Measurements from ENCODE around the gene TLR4. TPM values are rescaled to one million over a fixed set of nuclear protein-coding genes. Genes with fewer than 3 reads are reported as not detected.

Gene TLR4
- under 1 TPM in 1 of 2 experiments, not detected in 1; 0.06 TPM for total RNA-seq

DNA sequence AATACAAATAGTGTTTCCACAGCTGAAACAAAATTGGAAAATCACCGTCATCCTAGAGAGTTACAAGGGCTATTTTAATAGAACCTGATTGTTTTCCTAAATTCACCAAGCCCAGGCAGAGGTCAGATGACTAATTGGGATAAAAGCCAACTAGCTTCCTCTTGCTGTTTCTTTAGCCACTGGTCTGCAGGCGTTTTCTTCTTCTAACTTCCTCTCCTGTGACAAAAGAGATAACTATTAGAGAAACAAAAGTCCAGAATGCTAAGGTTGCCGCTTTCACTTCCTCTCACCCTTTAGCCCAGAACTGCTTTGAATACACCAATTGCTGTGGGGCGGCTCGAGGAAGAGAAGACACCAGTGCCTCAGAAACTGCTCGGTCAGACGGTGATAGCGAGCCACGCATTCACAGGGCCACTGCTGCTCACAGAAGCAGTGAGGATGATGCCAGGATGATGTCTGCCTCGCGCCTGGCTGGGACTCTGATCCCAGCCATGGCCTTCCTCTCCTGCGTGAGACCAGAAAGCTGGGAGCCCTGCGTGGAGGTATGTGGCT is at the start of gene TLR4:
TLR4 (plus strand) TSS at position 380 of the 552 bp plus-strand sequence; CDS start at position 450, 70 bp downstream.
- H3K9me3 Mint-ChIP-seq: peaks cover 4% of the 10 kb centered on the region
- H3K27ac Mint-ChIP-seq: no peak within 1 kb of the TSS
- peaks cover 19% of the 10 kb centered on the region for H3K27me3 Mint-ChIP-seq
- ChIA-PET CTCF (no interaction called here), POLR2A (interaction anchor here (0.6 kb wide), 1 partner anchor 1003 kb away, joined by 3 read pairs; no protein-coding TSS in a partner anchor)
- H3K36me3 Mint-ChIP-seq (ENCODE audit: low read depth): no peaks in the 10 kb centered on the region
- no peaks in the 10 kb centered on the region for H3K4me1 Mint-ChIP-seq
- no peak within 1 kb of the TSS for H3K4me3 Mint-ChIP-seq
- DNase-seq: no peak

DNA sequence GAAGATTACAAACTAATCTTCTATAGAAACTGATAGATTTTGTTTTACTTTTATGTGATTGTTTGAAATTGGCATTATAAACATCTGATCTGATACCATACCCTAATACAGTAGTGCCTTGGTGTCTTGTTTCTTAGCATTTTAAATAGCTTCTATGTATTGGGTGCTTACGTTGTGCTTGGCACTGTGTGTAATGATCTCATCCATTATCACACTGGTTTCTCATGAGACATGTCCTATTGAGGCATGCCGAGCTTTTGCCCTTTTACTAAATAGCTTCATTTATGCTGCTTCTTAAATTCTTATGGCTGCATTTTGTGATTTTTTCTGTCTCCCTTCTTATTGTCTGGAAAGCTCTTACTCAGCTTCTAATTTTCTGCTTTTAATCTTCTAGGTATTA is 48.2 kb upstream of the TLR4 start:
- H3K27ac Mint-ChIP-seq: no peak overlapping the region
- H3K4me3 Mint-ChIP-seq: no peak overlapping the region
- CTCF ChIA-PET: no interaction called here
- POLR2A ChIA-PET: no interaction called here
- H3K9me3 Mint-ChIP-seq: no peaks in the 10 kb centered on the region
- no peaks in the 10 kb centered on the region for H3K27me3 Mint-ChIP-seq
- H3K4me1 Mint-ChIP-seq: no peaks in the 10 kb centered on the region
- DNase-seq: no peak
- no peaks in the 10 kb centered on the region for H3K36me3 Mint-ChIP-seq (ENCODE audit: low read depth)

DNA sequence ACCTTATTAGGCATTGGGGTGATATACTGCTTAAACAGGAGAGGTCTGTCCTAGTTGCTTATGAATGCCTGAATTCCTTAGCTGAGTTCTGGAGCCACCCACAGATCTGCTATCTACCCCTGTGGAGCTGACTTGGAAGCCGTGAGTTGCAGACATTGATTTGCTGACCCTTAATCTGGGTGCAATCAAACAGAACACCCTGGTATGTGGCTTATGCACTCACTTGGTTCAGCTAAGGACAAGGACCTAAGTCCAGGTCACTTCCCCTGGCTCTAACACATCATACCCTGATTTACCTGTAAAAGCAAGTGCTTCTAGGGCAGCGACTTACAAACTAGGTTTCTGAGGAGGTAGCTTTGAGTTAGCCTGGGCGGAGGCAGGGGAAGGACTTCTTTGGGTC is 41.6 kb upstream of the TLR4 start:
- Mint-ChIP-seq H3K36me3 (ENCODE audit: low read depth) (no peaks in the 10 kb centered on the region), H3K4me3 (no peak overlapping the region), H3K27me3 (no peaks in the 10 kb centered on the region), H3K9me3 (no peaks in the 10 kb centered on the region), H3K27ac (no peak overlapping the region), H3K4me1 (no peaks in the 10 kb centered on the region)
- CTCF ChIA-PET: no interaction called here
- no peak for DNase-seq
- POLR2A ChIA-PET: no interaction called here

DNA sequence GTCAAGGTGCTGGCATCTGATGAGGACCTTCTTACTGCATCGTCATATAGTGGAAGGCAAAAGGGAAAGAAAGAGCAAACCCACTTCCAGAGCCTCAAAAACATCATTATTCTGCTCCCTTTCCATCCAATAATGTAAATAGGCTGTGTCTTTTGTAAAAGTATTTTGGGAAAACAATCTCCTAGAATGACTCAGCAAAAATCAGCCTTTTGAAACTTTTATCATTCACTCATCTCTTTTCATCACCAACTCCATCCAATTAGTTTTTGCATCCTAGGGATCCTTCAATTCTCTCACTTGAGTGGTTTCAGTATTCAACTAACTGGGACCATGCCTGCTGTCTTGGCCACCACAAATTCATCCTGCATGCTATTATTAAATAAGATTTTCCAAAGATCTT is 39.8 kb upstream of the TLR4 start:
- Mint-ChIP-seq H3K27me3 (no peaks in the 10 kb centered on the region), H3K4me1 (no peaks in the 10 kb centered on the region), H3K36me3 (ENCODE audit: low read depth) (no peaks in the 10 kb centered on the region), H3K27ac (no peak overlapping the region), H3K4me3 (no peak overlapping the region), H3K9me3 (no peaks in the 10 kb centered on the region)
- ChIA-PET POLR2A (no interaction called here), CTCF (no interaction called here)
- no peak for DNase-seq

DNA sequence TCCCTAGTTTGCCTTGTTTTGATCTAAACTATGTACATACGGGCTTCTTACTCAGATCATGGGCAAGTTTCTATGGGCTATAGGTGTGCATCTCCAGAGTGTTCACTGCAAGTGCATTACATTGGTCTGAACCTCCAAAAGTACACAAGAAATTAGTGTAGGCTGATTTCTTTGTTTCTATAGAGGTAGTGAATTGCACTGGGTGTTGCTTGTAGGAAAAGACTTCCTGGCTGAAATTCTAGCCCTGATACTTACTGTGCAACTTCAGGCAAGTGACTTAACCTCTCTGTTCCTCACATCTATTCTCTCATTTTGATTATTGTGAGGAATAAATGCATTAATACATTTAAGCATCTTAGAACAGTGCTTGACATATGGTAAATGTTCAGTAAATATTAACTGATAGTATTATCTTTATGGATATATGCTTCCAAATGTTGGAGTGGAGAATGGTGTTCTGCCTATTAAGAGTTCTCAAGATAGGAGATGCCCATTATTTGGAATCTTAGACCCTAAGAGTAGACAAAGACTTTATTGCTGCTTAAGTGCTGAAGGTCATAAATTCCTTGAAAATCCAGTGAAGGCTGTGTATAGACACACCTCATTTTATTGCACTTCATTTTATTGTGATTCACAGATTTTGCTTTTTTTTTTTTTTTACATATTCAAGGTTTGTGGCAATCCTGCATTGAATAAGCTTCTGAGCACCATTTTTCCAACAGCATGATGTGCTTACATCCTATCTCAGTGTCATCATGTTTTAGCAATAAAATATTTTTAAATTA is 38.4 kb upstream of the TLR4 start:
- ChIA-PET POLR2A (no interaction called here), CTCF (no interaction called here)

DNA sequence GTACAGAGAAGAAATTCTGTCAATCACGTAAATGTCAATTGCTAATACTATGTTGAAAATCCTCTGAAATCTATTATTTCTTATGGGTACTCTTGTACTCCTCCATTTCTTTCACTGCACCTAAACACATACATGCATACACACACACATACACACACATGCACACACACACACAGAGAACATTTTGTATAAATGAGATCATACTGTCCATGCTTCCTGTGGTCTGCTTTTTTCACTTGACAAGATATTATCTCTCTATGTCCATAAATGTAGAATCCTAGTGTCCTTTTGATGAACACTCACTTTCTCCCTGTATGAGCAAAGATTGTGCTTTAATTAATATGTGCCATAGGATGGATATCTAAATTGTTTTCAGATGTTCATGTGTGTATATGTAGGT is 32.7 kb upstream of the TLR4 start:
- no peaks in the 10 kb centered on the region for H3K36me3 Mint-ChIP-seq (ENCODE audit: low read depth)
- ChIA-PET POLR2A (no interaction called here), CTCF (no interaction called here)
- H3K4me3 Mint-ChIP-seq: no peak overlapping the region
- H3K27ac Mint-ChIP-seq: no peak overlapping the region
- no peaks in the 10 kb centered on the region for H3K4me1 Mint-ChIP-seq
- peaks cover 8% of the 10 kb centered on the region for H3K27me3 Mint-ChIP-seq
- H3K9me3 Mint-ChIP-seq: peaks cover 2% of the 10 kb centered on the region
- DNase-seq: no peak

More for the DNA sequence above, 38.4 kb upstream of the TLR4 start:
- H3K27ac Mint-ChIP-seq: no peak overlapping the region
- no peaks in the 10 kb centered on the region for H3K27me3 Mint-ChIP-seq
- no peaks in the 10 kb centered on the region for H3K36me3 Mint-ChIP-seq (ENCODE audit: low read depth)
- H3K4me3 Mint-ChIP-seq: no peak overlapping the region
- no peaks in the 10 kb centered on the region for H3K4me1 Mint-ChIP-seq
- no peak for DNase-seq
- H3K9me3 Mint-ChIP-seq: no peaks in the 10 kb centered on the region

DNA sequence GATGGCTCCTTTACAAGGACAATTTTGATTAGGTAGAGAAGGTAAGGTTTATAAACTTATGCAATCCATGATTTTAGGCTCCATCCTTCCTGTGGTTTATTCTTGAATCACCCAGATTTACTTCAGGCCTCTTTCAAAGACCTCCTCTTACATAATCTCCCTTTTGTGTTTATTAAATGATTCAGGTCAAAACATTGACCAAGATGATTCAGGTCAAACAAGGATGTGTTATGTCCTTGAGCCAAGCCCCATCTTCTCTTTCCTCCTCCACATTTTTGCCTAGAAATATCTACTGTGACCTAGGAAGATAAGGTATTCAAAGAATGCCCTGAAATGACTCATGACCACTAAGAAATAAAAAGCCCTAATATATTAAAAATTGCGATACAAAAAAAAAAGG is 31.8 kb upstream of the TLR4 start:
- ChIA-PET POLR2A (no interaction called here), CTCF (no interaction called here)
- Mint-ChIP-seq H3K36me3 (ENCODE audit: low read depth) (no peaks in the 10 kb centered on the region), H3K27ac (no peak overlapping the region), H3K4me1 (no peaks in the 10 kb centered on the region), H3K4me3 (no peak overlapping the region), H3K9me3 (peaks cover 2% of the 10 kb centered on the region), H3K27me3 (peaks cover 8% of the 10 kb centered on the region)
- no peak for DNase-seq

DNA sequence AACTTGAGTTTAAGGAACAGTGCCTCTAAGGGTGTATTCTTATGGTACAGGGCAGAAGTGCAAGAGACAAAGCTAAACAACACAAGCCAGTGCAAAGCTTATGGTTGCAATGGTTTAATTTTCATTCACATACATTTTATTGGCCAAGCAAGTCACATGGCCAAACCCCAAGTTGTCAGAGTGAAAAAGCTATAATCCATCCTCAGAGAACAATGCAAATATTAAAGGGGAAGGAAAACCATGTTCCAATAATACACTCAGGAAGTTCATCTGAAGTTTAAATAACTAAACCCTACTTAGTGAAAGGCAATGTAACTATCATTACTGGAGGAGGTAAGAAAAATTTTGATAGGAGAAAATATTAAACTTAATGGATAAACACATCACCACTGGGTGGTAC is 26.6 kb upstream of the TLR4 start:
- Mint-ChIP-seq H3K9me3 (peaks cover 2% of the 10 kb centered on the region), H3K27me3 (peaks cover 11% of the 10 kb centered on the region), H3K4me3 (no peak overlapping the region), H3K4me1 (no peaks in the 10 kb centered on the region), H3K27ac (no peak overlapping the region), H3K36me3 (ENCODE audit: low read depth) (no peaks in the 10 kb centered on the region)
- ChIA-PET POLR2A (interaction anchor here (0.6 kb wide), 1 partner anchor 40 kb away, joined by 3 read pairs; no protein-coding TSS in a partner anchor), CTCF (no interaction called here)
- DNase-seq: no peak

DNA sequence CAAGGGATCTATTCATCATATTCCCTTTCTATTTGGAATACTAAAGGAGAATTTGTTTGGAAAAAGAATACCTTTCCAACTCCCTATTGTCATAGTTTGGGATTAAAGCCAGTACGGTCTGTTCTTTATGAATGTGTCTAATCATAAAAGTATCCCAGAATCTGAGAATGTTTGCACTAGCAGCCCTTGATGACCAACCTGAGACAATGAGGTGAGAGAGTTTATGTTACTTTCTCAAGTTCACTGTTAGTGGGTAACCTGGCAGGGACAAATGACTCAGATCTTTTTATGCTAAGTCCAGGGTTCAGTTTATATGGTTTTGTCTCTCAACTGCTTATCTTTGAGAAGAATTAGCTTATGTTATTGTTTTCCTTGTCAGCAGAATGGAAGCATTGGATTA is 25.3 kb upstream of the TLR4 start:
- H3K4me1 Mint-ChIP-seq: no peaks in the 10 kb centered on the region
- POLR2A ChIA-PET: no interaction called here
- no peak overlapping the region for H3K27ac Mint-ChIP-seq
- CTCF ChIA-PET: no interaction called here
- H3K4me3 Mint-ChIP-seq: no peak overlapping the region
- no peaks in the 10 kb centered on the region for H3K36me3 Mint-ChIP-seq (ENCODE audit: low read depth)
- peaks cover 2% of the 10 kb centered on the region for H3K9me3 Mint-ChIP-seq
- DNase-seq: no peak
- peaks cover 7% of the 10 kb centered on the region for H3K27me3 Mint-ChIP-seq

DNA sequence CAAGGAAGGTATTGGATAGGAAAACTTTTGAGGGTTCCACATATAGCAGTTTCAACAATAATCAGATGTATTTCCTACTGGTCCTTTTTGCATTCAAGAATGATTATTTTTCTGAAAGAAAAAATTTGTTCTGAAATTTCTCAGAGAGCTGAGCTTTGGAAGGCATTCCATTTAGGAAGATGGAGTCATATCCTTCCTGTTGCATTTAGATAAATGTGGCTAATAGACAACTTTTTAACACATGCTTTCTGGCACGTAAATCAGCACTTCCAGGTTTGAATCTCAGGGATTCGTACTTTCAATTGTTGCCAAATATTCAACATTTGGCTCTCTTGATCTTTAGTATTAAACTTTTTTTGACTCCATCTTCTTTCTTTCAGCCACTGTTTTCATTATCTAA is 24.8 kb upstream of the TLR4 start:
- Mint-ChIP-seq H3K4me1 (no peaks in the 10 kb centered on the region), H3K36me3 (ENCODE audit: low read depth) (no peaks in the 10 kb centered on the region), H3K27me3 (peaks cover 7% of the 10 kb centered on the region), H3K4me3 (no peak overlapping the region), H3K9me3 (peaks cover 2% of the 10 kb centered on the region), H3K27ac (no peak overlapping the region)
- DNase-seq: no peak
- ChIA-PET POLR2A (no interaction called here), CTCF (no interaction called here)

DNA sequence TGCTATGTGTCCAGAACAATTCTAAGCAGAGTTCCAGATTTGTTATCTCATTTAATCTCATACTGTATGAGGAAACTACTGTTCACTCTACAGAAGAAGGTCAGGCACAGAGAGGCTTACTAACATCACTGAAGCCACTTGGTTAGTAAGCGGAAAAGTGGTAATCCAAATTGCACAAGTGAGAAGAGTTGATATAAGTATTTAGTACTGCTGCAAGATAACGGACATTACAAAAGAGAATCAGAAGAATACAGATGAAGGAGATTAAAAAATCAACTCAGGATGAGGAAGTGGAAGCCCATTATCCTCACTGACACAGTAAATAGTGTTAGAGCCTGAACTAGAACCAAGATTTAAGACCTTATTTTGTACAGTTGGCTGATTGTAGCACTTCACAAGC is 22.3 kb upstream of the TLR4 start:
- CTCF ChIA-PET: no interaction called here
- H3K27ac Mint-ChIP-seq: no peak overlapping the region
- no peaks in the 10 kb centered on the region for H3K36me3 Mint-ChIP-seq (ENCODE audit: low read depth)
- DNase-seq: no peak
- no peaks in the 10 kb centered on the region for H3K9me3 Mint-ChIP-seq
- POLR2A ChIA-PET: no interaction called here
- peaks cover 3% of the 10 kb centered on the region for H3K27me3 Mint-ChIP-seq
- no peaks in the 10 kb centered on the region for H3K4me1 Mint-ChIP-seq
- no peak overlapping the region for H3K4me3 Mint-ChIP-seq

DNA sequence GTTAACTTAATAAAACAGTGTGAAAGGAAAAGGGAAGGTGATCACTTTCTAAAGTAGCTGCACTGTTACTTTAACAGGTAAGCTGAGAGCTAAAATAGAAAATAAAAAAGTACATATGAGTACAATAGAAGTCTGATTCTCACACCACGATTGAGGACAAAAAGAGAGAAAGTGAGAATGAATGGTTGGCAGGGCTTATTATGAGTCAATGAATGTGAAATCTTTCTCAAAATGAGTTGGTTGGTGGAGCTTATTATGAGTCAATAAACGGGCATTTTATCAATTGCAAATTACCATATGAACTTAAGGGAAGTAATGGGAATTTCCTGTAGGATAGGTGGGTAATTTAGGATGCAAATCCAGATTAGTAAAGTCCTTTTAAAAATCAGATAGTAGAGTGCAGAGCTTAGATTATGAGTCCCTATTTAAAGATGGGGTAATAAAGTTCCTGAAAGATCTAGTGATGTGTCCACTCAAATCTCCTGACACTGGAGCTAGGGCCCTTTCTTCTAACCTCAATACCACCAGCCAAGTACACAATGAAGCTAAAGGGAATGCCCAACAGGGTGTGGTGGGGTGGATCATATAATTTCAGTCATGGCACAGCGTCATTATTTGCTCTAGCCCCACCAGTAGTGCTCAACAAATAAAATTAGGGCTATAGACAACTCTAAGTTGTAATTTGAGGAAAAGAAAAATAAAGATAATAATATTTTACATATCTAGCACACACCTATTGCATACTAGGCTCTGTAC is 21.1 kb upstream of the TLR4 start:
- CTCF ChIA-PET: interaction anchor here (0.7 kb wide), 1 partner anchor 317 kb away, joined by 4 read pairs; no protein-coding TSS in a partner anchor
- POLR2A ChIA-PET: no interaction called here
- Mint-ChIP-seq H3K36me3 (ENCODE audit: low read depth) (no peaks in the 10 kb centered on the region), H3K4me3 (no peak overlapping the region), H3K4me1 (no peaks in the 10 kb centered on the region), H3K27ac (no peak overlapping the region), H3K27me3 (peaks cover 3% of the 10 kb centered on the region), H3K9me3 (no peaks in the 10 kb centered on the region)
- no peak for DNase-seq

DNA sequence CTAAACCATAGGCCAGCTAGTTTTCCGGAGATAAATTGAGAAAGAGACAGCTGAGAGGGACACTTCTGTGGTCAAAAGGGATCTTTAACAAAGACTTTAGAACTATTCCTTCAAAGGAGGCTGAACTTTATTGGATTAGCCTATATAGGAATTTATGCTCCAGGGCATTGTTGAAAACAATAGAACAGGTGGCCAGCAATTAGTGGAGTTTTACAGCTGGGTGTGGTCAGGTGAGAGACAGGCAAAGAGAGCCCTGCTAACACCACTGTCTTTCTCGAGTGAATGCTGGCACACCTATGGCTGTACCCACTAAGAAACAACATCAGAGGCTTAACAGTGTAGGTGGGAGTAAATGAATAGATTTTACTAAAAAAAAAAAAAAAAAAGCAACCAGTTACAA is 16.7 kb upstream of the TLR4 start:
- Mint-ChIP-seq H3K27me3 (peaks cover 5% of the 10 kb centered on the region), H3K36me3 (ENCODE audit: low read depth) (no peaks in the 10 kb centered on the region), H3K4me3 (no peak overlapping the region), H3K27ac (no peak overlapping the region), H3K9me3 (peaks cover 3% of the 10 kb centered on the region), H3K4me1 (no peaks in the 10 kb centered on the region)
- ChIA-PET CTCF (no interaction called here), POLR2A (no interaction called here)
- no peak for DNase-seq

Measured in activated CD4-positive, alpha-beta T cell treated with anti-CD3 and anti-CD28 coated beads, Interleukin-2, amount 10 ng/mL, durations not matched to agents 7 days and 5 days (primary cell).